ENCODE measurements around the gene NXPH1. TPM values are rescaled to one million over a fixed set of nuclear protein-coding genes. Genes with fewer than 3 reads are reported as not detected.

The NXPH1 gene
- total and polyA plus RNA-seq, 9 of the 15 experiments (the other 6 are each of a cell fraction or from before 2014, with no cell fraction given) = 0.16 TPM; not detected in 8

- no peaks in the 10 kb centered on the region for H4K20me1 ChIP-seq (replicated peaks; ENCODE audit: control insufficient read depth, insufficient read depth, low read length)
- FAIRE-seq (no peak), DNase-seq (ENCODE audit: extremely low read depth in 1 of 4, low spot score in 3 of 4) (no peak), ATAC-seq (no peak)
- intact Hi-C loops (cut with micrococcal nuclease) = no loop called here
- BruUV-seq (replicated peaks) = no TSS peak
- WGBS (ENCODE audit: insufficient coverage, low coverage, missing lambda C conversion rate) = 4% methylated on average over 4 of the region's 4 CpGs
- H2AFZ ChIP-seq (ENCODE audit: low read depth, low read length) = no peak overlapping the region
- no peaks in the 10 kb centered on the region for H3K4me1 ChIP-seq (replicated peaks in 1 of 2; ENCODE audit: control insufficient read depth in 2 of 2, insufficient read depth in 2 of 2, low read length in 2 of 2)
- H3K9ac ChIP-seq (ENCODE audit: insufficient read depth in 1 of 2, low read depth in 2 of 2, low read length in 2 of 2) = no peak overlapping the region
- H3K9me1 ChIP-seq (ENCODE audit: control insufficient read depth, insufficient read depth, low read length) = no peaks in the 10 kb centered on the region
- no peaks in the 10 kb centered on the region for H3K9me3 ChIP-seq (replicated peaks; ENCODE audit: control insufficient read depth, insufficient read depth, low read depth, low read length)
- TF ChIP-seq AFF1 (IDR thresholded peaks at IDR 0.05; ENCODE audit: low read depth in 1 of 2, partially characterized antibody in 2 of 2) (no peak), ETV5 (CRISPR knock-in tag; IDR thresholded peaks at IDR 0.05; ENCODE audit: low read depth) (no peak), FOXJ2 (tag; IDR thresholded peaks at IDR 0.05) (no peak)
- H3K36me3 ChIP-seq (ENCODE audit: control insufficient read depth, insufficient read depth, low read length) = no peaks in the 10 kb centered on the region
- H3K27ac ChIP-seq (ENCODE audit: extremely low read depth, low read depth, low read length) = no peak overlapping the region
- no peaks in the 10 kb centered on the region for H3K27me3 ChIP-seq (ENCODE audit: control insufficient read depth in 2 of 2, insufficient read depth in 2 of 2, low read length in 2 of 2)
- H3K4me2 ChIP-seq (ENCODE audit: insufficient read depth, low read length) = no peak overlapping the region
- in situ Hi-C loops (cut with MboI) = no loop called here
- no peaks in the 10 kb centered on the region for H3K79me2 ChIP-seq (ENCODE audit: control insufficient read depth, insufficient read depth, low read length)
- CTCF ChIA-PET (ENCODE audit: low intra/inter-chr PET ratio) = no interaction called here
- H3K4me3 ChIP-seq = no peak overlapping the region
- POLR2A ChIA-PET = no interaction called here
Measured at GRCh38 chr7:8490391-8491045, 57.1 kb downstream of the NXPH1 start.
